GM21825 (cell line): ENCODE results near the gene NUDT12.

Experiments used
- ATAC-seq: cut with Tn5 transposase; IDR thresholded peaks from one replicate; pipeline ENCODE4 v1.9.1; 2021; ENCODE audit warnings: mild to moderate bottlenecking, moderate library complexity; ENCODE audit not compliant: unreplicated experiment

The NUDT12 gene

GRCh38 chr5:103541569-103541968, 21.0 kb downstream of the NUDT12 start:
- no peak for ATAC-seq

DNA sequence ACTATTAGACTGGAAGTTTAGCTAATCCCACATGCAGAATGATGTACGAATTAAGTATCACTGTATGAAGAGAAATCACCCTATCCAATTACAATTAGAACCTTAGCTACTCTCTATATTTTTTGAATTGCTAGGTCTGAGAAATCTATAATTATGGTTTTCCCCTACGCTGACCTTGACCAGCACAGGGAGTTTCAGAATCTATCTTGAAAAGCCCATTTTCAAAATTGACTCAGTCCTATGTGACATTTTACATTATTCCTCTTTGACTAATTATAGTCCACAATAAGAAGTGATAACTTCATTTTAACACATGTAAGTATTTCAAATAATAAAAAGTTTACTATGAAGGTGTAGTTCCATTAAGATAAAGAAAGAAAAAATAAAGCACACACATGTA, 21.5 kb downstream of the NUDT12 start:
- no peak for ATAC-seq

DNA sequence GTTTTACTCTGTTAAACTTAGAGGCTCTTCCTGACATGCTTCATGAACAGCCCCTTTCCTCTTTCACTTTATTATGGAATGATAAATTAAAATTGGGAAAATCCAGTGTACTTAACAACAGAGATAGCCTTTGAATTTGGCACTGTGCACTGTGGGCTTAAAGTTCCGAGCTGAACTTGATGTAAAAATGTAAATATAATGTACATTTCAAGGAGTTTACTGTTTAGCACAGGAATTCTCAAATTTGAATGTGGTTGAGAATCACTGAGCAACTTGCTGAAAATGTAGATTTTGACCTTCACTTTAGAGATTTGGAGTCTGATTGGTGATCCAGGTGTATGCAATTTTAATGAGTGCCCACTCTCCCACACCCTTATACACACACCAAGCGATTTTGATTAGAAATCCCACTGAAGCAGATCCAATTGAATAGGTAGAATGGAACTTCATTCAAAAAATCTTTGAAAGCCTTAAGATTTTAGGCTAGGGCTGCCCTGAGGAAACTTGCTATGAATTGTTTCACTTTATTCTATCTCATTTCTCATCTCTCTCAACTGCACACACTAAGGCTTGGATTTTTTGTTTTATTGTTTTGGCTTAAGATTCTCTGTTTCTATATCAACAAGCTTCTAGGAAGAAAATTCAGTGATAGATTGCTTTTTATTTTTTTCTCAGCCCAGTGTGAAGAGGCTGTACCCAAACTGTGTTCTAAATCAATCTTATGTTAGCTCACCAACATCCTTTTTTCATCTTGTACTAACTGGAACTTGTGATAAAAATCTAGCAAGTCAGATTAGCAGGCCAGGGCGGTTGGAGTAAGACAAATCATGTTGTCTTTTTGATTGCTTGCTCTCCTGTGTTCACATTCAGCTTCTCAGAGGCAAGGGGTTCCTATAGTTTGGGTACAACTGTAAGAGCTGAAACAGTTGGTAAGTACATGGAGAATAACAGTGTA, 22.9 kb downstream of the NUDT12 start:
- no peak for ATAC-seq

DNA sequence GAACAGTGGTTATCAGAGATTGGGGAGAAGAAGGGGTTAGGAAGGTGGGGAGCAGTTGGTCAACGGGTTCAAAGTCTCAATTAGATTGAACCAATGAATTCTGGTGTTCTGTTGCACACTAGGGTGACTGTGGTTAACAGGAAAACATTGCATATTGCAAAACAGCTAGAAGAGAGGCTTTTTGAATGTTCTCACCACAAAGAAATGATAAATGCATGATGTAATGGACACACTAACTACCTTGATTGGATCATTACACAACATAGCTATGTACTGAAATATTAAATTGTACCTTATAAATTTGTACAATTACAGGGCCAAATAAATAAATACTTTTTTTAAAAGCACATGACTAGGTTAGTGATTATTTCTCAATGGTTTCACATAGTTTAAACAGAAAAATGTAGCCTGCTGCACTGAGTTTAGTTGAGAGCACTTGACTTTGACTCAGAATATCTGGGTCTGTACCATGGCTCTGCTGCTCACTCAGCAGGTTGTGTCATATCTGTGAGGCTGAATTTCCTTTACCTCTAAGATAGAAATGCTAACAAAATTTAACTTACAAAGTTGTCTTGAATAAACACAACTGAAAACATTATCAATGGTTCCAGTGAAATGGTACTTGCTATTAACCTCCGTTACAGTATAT, 30.4 kb downstream of the NUDT12 start:
- ATAC-seq: no peak

- ATAC-seq: no peak
Measured at GRCh38 chr5:103526164-103526915, 36.2 kb downstream of the NUDT12 start.

DNA sequence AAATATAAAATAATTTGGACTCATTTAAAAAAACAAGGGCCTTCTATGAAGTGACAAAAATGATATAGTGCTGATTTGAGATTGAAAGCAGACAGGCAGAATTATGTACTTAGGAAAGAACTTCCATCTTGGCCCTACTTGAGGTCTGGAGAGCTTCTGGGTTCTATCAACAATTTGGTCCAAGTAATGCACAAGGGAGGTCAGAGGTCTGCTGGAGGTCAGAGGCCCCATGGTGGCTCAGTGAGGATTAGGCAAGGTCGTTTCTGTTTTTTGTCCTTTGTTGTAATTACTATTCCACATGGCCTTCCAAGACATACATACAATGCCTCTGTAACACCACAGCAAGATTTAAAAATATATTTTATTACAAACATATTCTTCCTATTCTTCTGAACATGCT, 37.2 kb downstream of the NUDT12 start:
- no peak for ATAC-seq

DNA sequence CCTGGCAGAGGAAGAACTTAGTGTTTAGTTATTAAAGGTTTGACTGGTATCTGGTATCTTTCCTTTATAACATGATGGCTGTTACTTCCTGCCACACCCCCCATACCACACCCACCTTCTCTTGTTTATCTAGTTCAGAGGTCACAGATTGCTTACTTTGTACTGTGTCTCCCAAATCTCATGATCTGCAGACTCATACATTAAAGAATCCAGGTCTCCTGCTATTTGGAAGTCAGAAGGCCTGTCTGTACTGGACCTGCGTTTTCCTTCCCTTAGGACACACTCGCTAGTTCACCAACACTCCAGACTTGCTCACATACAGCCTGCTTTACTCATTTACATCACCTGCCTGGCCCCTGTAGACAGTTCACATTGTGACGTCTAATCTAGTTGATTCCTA, 39.3 kb downstream of the NUDT12 start:
- ATAC-seq: no peak

DNA sequence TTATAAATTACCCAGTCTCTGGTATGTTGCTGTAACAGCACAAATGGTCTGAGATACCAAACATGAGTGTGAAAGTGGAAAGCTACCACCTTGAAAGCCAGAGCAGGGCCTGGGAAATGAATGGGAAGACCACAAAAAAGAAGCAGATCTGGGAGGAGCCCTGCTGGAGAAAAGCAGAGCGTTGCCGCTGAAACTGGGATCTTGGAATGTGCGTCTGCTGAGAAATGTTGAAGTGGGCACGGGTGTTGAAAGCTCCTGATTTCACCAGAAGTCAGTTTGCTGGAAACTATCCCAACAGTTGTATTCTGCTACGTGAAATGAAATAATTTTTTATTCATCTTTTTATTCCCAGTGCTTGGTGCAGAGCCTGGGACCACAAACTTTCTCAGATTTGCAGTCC, 40.0 kb downstream of the NUDT12 start:
- ATAC-seq: no peak

DNA sequence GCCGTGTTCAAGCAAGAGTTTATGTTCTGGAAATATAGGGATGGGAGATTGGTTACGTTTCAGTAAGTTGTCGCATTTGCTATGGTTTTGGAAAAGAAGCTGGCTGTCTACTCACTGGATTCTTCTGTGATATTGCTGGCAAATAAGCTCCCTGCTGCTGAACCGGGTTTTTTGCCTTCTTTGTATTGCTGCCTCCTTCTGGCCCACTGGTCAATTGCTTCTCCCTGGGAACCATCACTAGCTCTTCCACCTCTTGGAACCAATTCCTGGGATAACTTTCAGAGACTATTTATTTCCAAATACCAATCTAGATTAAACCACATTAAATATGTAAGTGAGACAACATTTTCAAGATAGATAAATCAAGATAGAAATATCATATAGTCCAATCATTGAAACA, 43.0 kb downstream of the NUDT12 start:
- no peak for ATAC-seq

DNA sequence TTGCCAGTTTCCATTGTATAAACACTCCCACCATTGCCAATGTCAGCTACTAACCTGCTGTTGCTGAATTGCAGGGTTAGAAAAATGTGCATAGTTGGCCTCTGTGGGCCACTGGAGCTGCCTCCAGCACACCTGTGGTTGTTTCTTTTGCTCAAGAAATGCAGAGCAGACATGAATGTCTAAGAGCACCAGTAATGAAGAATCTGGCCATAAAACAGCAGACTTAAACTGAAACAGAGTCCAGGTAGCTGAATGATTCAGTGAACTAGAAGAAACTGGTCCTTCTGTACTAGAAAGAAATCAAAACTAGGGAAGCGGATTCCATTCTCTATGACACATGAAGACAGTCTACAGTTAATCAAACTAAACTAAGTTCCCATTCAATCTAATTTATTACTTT, 48.2 kb downstream of the NUDT12 start:
- ATAC-seq: no peak

DNA sequence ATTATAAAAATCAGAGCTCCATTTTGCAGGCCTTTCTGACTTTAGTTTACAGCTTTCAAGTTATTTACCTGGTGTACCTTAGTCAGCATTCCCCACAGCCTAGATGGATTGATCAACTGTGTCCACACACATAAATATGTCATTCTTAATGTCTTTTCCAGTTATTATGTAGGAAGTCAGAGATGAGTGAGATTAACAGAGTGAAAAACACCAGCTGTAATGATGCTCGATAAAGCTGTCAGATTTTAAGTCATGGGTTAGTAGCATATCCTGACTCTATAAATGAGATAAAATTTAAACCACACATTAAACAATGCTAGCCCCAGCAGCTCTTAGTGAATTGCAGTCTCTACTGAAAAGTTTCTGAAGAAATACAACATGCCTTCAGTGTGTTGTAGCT, 48.9 kb downstream of the NUDT12 start:
- no peak for ATAC-seq

DNA sequence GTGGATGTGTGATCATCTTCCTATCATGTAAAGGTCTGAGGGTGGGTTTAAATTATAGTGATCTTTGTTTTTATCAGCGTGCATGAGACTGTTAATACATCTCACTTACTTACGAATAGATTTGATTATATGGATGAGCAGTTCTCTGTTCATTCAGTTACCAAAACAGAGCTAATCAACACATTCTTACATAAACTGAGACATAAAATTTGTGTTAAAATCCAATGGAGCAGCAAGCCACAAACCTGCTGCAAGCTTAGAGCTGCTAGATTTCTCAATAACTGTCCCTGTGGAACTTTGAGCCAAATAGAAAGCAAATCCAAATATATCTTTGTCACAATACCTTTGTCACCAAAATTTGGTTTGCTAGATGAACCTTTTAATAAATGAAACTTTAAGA, 50.1 kb downstream of the NUDT12 start:
- no peak for ATAC-seq

GRCh38 chr5:103511554-103511885, 51.1 kb downstream of the NUDT12 start:
- no peak for ATAC-seq

DNA sequence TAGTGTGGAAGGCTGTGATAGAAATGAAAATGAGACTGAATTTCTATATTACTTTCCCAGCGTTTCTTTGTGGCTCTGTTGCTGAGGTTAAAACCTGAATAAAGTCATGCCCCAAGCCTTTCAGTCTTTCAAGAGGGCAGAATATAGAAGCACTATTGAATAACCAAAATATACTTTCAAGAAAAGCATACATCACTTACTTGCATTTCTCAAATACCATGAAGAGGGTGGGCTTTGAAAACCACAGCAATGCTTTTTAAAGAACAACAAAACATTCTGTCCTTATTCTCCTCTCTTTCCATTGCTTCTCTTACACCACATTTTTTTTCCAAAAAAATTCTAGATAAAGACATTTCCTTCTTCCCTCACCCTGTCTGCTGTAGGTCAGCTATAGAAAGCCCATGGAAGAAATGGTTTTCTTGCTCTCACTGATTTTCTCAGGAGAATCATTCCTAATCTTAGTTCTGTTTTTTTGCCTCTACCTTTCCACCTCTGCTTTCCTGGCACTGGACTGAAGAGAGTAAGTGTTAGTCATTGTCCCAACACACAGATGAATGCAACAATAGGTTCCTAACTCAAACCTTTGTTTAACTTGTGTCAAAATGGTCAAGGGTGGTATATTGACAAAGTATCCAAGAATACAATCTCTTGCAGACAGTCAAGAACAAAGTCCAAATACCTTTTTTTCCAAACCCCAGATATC, 51.6 kb downstream of the NUDT12 start:
- ATAC-seq: no peak

DNA sequence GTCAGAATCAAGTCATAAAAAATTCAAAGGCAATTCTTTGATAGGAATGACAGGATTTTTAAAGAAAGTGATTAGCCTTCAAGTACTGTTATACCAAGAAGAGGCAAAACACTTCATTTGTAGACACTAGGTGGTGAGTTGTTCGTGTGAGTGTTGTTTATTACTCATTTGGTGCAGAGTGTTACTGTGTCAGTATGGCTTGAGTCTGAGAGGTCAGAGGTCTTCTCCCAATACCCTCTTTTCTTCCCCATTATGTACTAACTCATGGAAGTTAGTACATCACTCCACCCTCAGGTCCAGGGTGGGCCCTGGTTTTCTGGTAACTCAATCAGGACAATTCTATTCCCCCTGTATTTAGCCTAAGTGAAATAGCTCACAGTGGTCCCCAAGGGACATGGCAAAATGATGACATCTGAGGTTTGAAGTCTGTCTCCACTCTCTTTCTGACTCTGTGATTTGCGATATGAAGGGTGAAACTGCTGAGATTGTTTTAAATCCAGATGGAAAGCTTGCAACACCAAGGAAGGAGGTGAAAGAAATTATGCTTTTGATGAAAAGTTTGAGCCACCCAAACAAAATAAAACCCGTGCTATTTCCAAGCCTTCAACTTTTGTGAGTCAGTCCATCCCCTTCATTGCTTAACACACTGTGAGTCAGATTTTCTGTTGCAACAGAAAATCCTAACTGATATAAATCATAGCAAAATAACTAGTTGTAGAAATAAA, 56.8 kb downstream of the NUDT12 start:
- ATAC-seq: no peak

- ATAC-seq: no peak
Measured at GRCh38 chr5:103503066-103503465, 59.5 kb downstream of the NUDT12 start.

DNA sequence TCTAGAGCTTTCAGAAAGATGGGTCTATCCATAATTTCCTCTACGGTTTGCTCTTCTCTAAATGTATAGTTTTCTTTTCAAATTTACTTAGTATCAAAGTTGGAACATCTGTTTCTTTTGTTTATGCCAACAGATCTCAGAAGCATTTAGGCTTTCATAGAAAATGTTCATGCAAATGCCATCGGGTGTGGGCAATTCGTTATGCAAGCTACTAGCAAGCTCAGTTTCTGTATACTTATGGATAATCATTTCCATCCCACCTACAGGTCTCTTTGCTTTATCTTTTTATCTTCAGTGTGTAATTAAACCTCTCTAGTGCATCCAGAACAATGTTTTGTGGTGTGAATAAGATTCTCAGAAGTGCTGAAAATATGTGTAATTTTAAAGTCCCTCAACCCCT, 59.9 kb downstream of the NUDT12 start:
- ATAC-seq: no peak
